ENCODE results near the gene FES. TPM values are rescaled to one million over a fixed set of nuclear protein-coding genes. Genes with fewer than 3 reads are reported as not detected.

Gene FES
- total and polyA plus RNA-seq, 2 experiments from 2014 or later: 3.5 TPM

GRCh38 chr15:90875549-90875981 lies 8.7 kb upstream of the FES start:
- in situ Hi-C loops (cut with MboI): loop anchor here (25.0 kb wide), 1 partner anchor 563 kb away; no protein-coding TSS in a partner anchor
- Histone ChIP-seq H3K4me2 (ENCODE audit: unreplicated experiment) (no peak overlapping the region), H3K9me2 (ENCODE audit: insufficient read depth) (no peaks in the 10 kb centered on the region), H3K9ac (no peak overlapping the region), H3K9me3 (ENCODE audit: low read depth) (no peaks in the 10 kb centered on the region), H2AFZ (no peak overlapping the region), H3K4me1 (ENCODE audit: insufficient read depth) (peaks cover 21% of the 10 kb centered on the region), H3K27ac (no peak overlapping the region), H3K36me3 (ENCODE audit: low read depth) (peaks cover 5% of the 10 kb centered on the region; the same call in 1 of the 2 replicates), H3K27me3 (replicated peaks; ENCODE audit: insufficient read depth) (no peaks in the 10 kb centered on the region), H3K4me3 (no peak overlapping the region), H4K20me1 (ENCODE audit: insufficient read depth) (no peaks in the 10 kb centered on the region), H3F3A (ENCODE audit: insufficient read depth) (peaks cover 10% of the 10 kb centered on the region), H3K79me2 (ENCODE audit: insufficient read depth) (peaks cover 57% of the 10 kb centered on the region)
- TF ChIP-seq EZH2phosphoT487 (IDR thresholded peaks at IDR 0.05; ENCODE audit: insufficient read depth, low read depth) (no peak), EZH2 (IDR thresholded peaks at IDR 0.05; ENCODE audit: insufficient read depth, poor library complexity, severe bottlenecking) (no peak)
- 93 to 97% methylated on average over 8 to 12 of the region's 12 CpGs for whole genome bisulfite sequencing, 2 experiments (ENCODE audit: low coverage in 1 of 2, low lambda C conversion rate in 2 of 2, missing lambda C conversion rate in 2 of 2)
- DNase-seq: no peak

- no peak for DNase-seq
- Histone ChIP-seq H4K20me1 (ENCODE audit: insufficient read depth) (no peaks in the 10 kb centered on the region), H3K9me3 (ENCODE audit: low read depth) (no peaks in the 10 kb centered on the region), H3K9me2 (ENCODE audit: insufficient read depth) (no peaks in the 10 kb centered on the region), H3F3A (ENCODE audit: insufficient read depth) (peaks cover 7% of the 10 kb centered on the region), H3K4me3 (no peak overlapping the region), H3K4me2 (ENCODE audit: unreplicated experiment) (no peak overlapping the region), H3K9ac (no peak overlapping the region), H2AFZ (no peak overlapping the region), H3K79me2 (ENCODE audit: insufficient read depth) (peaks cover 52% of the 10 kb centered on the region), H3K4me1 (ENCODE audit: insufficient read depth) (peaks cover 19% of the 10 kb centered on the region), H3K27ac (no peak overlapping the region), H3K27me3 (replicated peaks; ENCODE audit: insufficient read depth) (no peaks in the 10 kb centered on the region), H3K36me3 (ENCODE audit: low read depth) (peaks cover 5% of the 10 kb centered on the region; the same call in 1 of the 2 replicates)
- in situ Hi-C loops (cut with MboI): loop anchor here (25.0 kb wide), 1 partner anchor 564 kb away; no protein-coding TSS in a partner anchor
- TF ChIP-seq EZH2phosphoT487 (IDR thresholded peaks at IDR 0.05; ENCODE audit: insufficient read depth, low read depth) (no peak), EZH2 (IDR thresholded peaks at IDR 0.05; ENCODE audit: insufficient read depth, poor library complexity, severe bottlenecking) (no peak)
- WGBS, 2 experiments (ENCODE audit: low coverage in 1 of 2, low lambda C conversion rate in 2 of 2, missing lambda C conversion rate in 2 of 2): 94 to 98% methylated on average over 10 to 20 of the region's 20 CpGs
Observed at GRCh38 chr15:90876046-90876445, 8.3 kb upstream of the FES start.

GRCh38 chr15:90876512-90877170 lies 7.7 kb upstream of the FES start:
- H3F3A ChIP-seq (ENCODE audit: insufficient read depth): peaks cover 7% of the 10 kb centered on the region
- TF ChIP-seq EZH2phosphoT487 (IDR thresholded peaks at IDR 0.05; ENCODE audit: insufficient read depth, low read depth): no peak
- no peak for TF ChIP-seq EZH2 (IDR thresholded peaks at IDR 0.05; ENCODE audit: insufficient read depth, poor library complexity, severe bottlenecking)
- H3K27ac ChIP-seq: no peak overlapping the region
- no peaks in the 10 kb centered on the region for H3K9me3 ChIP-seq (ENCODE audit: low read depth)
- no peak overlapping the region for H2AFZ ChIP-seq
- no peak for DNase-seq
- H3K27me3 ChIP-seq (replicated peaks; ENCODE audit: insufficient read depth): no peaks in the 10 kb centered on the region
- peaks cover 5% of the 10 kb centered on the region; the same call in 1 of the 2 replicates for H3K36me3 ChIP-seq (ENCODE audit: low read depth)
- 89 to 92% methylated on average over 15 of the region's 15 CpGs for WGBS, 2 experiments (ENCODE audit: low coverage in 1 of 2, low lambda C conversion rate in 2 of 2, missing lambda C conversion rate in 2 of 2)
- H3K9me2 ChIP-seq (ENCODE audit: insufficient read depth): no peaks in the 10 kb centered on the region
- H3K4me1 ChIP-seq (ENCODE audit: insufficient read depth): peaks cover 19% of the 10 kb centered on the region
- in situ Hi-C loops (cut with MboI): loop anchor here (25.0 kb wide), 1 partner anchor 564 kb away; no protein-coding TSS in a partner anchor
- H3K79me2 ChIP-seq (ENCODE audit: insufficient read depth): peaks cover 50% of the 10 kb centered on the region
- H3K4me3 ChIP-seq: no peak overlapping the region
- no peaks in the 10 kb centered on the region for H4K20me1 ChIP-seq (ENCODE audit: insufficient read depth)
- no peak overlapping the region for H3K4me2 ChIP-seq (ENCODE audit: unreplicated experiment)
- no peak overlapping the region for H3K9ac ChIP-seq

GRCh38 chr15:90877315-90877714 lies 7.0 kb upstream of the FES start:
- Histone ChIP-seq H3K27ac (no peak overlapping the region), H2AFZ (no peak overlapping the region), H3K9me3 (ENCODE audit: low read depth) (no peaks in the 10 kb centered on the region), H3K79me2 (ENCODE audit: insufficient read depth) (peaks cover 43% of the 10 kb centered on the region), H4K20me1 (ENCODE audit: insufficient read depth) (no peaks in the 10 kb centered on the region), H3F3A (ENCODE audit: insufficient read depth) (peaks cover 4% of the 10 kb centered on the region), H3K36me3 (ENCODE audit: low read depth) (peaks cover 5% of the 10 kb centered on the region; the same call in 1 of the 2 replicates), H3K9ac (no peak overlapping the region), H3K4me2 (ENCODE audit: unreplicated experiment) (no peak overlapping the region), H3K4me3 (no peak overlapping the region), H3K27me3 (replicated peaks; ENCODE audit: insufficient read depth) (no peaks in the 10 kb centered on the region), H3K9me2 (ENCODE audit: insufficient read depth) (no peaks in the 10 kb centered on the region), H3K4me1 (ENCODE audit: insufficient read depth) (peaks cover 18% of the 10 kb centered on the region)
- no peak for DNase-seq
- in situ Hi-C loops (cut with MboI): loop anchor here (25.0 kb wide), 1 partner anchor 565 kb away; no protein-coding TSS in a partner anchor
- 91 to 98% methylated on average over 11 to 14 of the region's 14 CpGs for WGBS, 2 experiments (ENCODE audit: low coverage in 1 of 2, low lambda C conversion rate in 2 of 2, missing lambda C conversion rate in 2 of 2)
- TF ChIP-seq EZH2 (IDR thresholded peaks at IDR 0.05; ENCODE audit: insufficient read depth, poor library complexity, severe bottlenecking) (no peak), EZH2phosphoT487 (IDR thresholded peaks at IDR 0.05; ENCODE audit: insufficient read depth, low read depth) (no peak)
